ENCODE measurements around the gene QARS1.

QARS1 gene

GRCh38 chr3:49120438-49121131 lies 16.0 kb upstream of the QARS1 start, which contains the start of gene USP19:
TSS of gene USP19 (minus strand) at chr3:49120823. CDS start at chr3:49119145, 1,678 bp downstream.
- DNase-seq, result peak; percentile 93

GRCh38 chr3:49120096-49120437 lies 15.5 kb upstream of the QARS1 start:
- no peak for DNase-seq

- DNase-seq, result no peak
These were observed 14.9 kb upstream of the QARS1 start for GRCh38 chr3:49119439-49119838.

GRCh38 chr3:49119036-49119435 lies 14.5 kb upstream of the QARS1 start:
- no peak for DNase-seq

- DNase-seq, result no peak
These were observed 7.7 kb upstream of the QARS1 start for GRCh38 chr3:49112262-49112661.

- DNase-seq, result no peak
These were observed 6.8 kb upstream of the QARS1 start for GRCh38 chr3:49111347-49111746.

GRCh38 chr3:49110780-49111179 lies 6.2 kb upstream of the QARS1 start:
- DNase-seq, result no peak

- no peak for DNase-seq
These were observed 3.8 kb upstream of the QARS1 start for GRCh38 chr3:49108346-49108745.

- no peak for DNase-seq
These were observed 518 bp downstream of the QARS1 start for GRCh38 chr3:49104052-49104426.

GRCh38 chr3:49100046-49100615 lies 4.4 kb downstream of the QARS1 start:
- DNase-seq, result no peak

- DNase-seq, result no peak
These were observed 5.5 kb downstream of the QARS1 start for GRCh38 chr3:49098910-49099630.

GRCh38 chr3:49098429-49098828 lies 6.1 kb downstream of the QARS1 start:
- no peak for DNase-seq

GRCh38 chr3:49093853-49094767 lies 10.4 kb downstream of the QARS1 start, which contains the start of gene QRICH1:
TSS of gene QRICH1 (minus strand) at chr3:49094071. CDS start at chr3:49077017, 17,054 bp downstream.
- peak; percentile 99 for DNase-seq

- peak; percentile 80 for DNase-seq
These were observed 11.4 kb downstream of the QARS1 start for GRCh38 chr3:49092938-49093852.

- DNase-seq, result no peak
These were observed 23.1 kb downstream of the QARS1 start for GRCh38 chr3:49081429-49081828.

GRCh38 chr3:49079270-49079669 lies 25.3 kb downstream of the QARS1 start:
- DNase-seq, result no peak

- DNase-seq, result no peak
These were observed 27.9 kb downstream of the QARS1 start for GRCh38 chr3:49076646-49077045.

GRCh38 chr3:49076116-49076515 lies 28.4 kb downstream of the QARS1 start:
- DNase-seq, result no peak

- no peak for DNase-seq
These were observed 46.5 kb downstream of the QARS1 start for GRCh38 chr3:49058011-49058410.

- DNase-seq, result no peak
These were observed 47.3 kb downstream of the QARS1 start for GRCh38 chr3:49057268-49057667.

- DNase-seq, result no peak
These were observed 50.2 kb downstream of the QARS1 start for GRCh38 chr3:49054344-49054862.

All from fibroblast of skin of scalp (primary cell).